ENCODE data around the gene ABLIM3. TPM values are rescaled to one million over a fixed set of nuclear protein-coding genes. Genes with fewer than 3 reads are reported as not detected.

ABLIM3 gene
- total and polyA plus RNA-seq, 2 of the 13 experiments (the other 11 are each of a cell fraction or from before 2014, with no cell fraction given) = 0.53 to 6.3 TPM

DNA sequence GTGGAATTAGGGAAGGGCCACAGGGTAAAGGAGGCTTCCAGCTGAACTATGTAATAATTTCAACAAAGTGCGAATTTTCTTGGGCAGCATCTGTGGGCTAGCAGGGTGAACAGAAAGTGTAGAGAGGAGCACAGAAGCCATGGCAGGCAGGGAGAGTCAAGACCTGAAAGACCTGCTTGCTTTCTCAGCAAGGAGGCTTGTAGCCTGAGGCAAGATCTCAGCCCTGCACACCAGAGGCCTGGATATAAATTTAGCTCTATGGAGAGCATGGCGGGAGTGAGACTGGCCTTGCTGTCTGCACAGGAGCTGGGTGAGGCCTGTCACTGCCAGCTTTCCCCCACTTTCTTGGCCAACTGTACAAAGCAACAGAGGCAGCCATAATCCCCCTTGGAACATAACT, 46.3 kb upstream of the ABLIM3 start:
- ATAC-seq (no peak), FAIRE-seq (no peak), DNase-seq (ENCODE audit: low spot score) (no peak)
- no peaks in the 10 kb centered on the region for H3K36me3 ChIP-seq (replicated peaks in 1 of 2; ENCODE audit: control insufficient read depth in 1 of 2, insufficient read depth in 2 of 2, low read length in 2 of 2)
- no peaks in the 10 kb centered on the region for H3K27me3 ChIP-seq (ENCODE audit: control insufficient read depth in 1 of 2, insufficient read depth in 2 of 2, low read length in 2 of 2)
- H3K79me2 ChIP-seq (ENCODE audit: insufficient read depth, low read length) = no peaks in the 10 kb centered on the region
- H2AFZ ChIP-seq (ENCODE audit: low read length) = no peak overlapping the region
- H3K9ac ChIP-seq (ENCODE audit: insufficient read depth, low read depth, low read length) = no peak overlapping the region
- TF ChIP-seq NFYC (CRISPR knock-in tag; IDR thresholded peaks at IDR 0.05) (no peak), ZNF619 (CRISPR knock-in tag; IDR thresholded peaks at IDR 0.05) (no peak), NR2F6 (IDR thresholded peaks at IDR 0.05) (no peak), NR2F6 (CRISPR knock-in tag; IDR thresholded peaks at IDR 0.05) (no peak)
- no peaks in the 10 kb centered on the region for H3K4me1 ChIP-seq (ENCODE audit: insufficient read depth, low read length)
- WGBS (ENCODE audit: low lambda C conversion rate) = 21% methylated on average over 1 of the region's 2 CpGs
- intact Hi-C loops (cut with micrococcal nuclease; ENCODE audit: unreplicated experiment) (no loop called here), in situ Hi-C loops (cut with HindIII; ENCODE audit: extremely low pct_ligation_motif_present, low pct_unique_long_range_greater_than_20kb) (no loop called here)
- peaks cover 3% of the 10 kb centered on the region; the same call in 1 of the 2 replicates for H3K9me3 ChIP-seq (ENCODE audit: low read length)
- ChIA-PET CTCF (ENCODE audit: low intra/inter-chr PET ratio, low total read pairs) (no interaction called here), POLR2A (no interaction called here)
- H4K20me1 ChIP-seq (ENCODE audit: insufficient read depth, low read length) = no peaks in the 10 kb centered on the region
- H3K4me2 ChIP-seq (ENCODE audit: low read depth, low read length) = no peak overlapping the region
- H3K27ac ChIP-seq (ENCODE audit: extremely low read length, insufficient read depth, low read length) = no peak overlapping the region
- BruUV-seq (replicated peaks) = no TSS peak
- H3K4me3 ChIP-seq (replicated peaks in 1 of 3; ENCODE audit: insufficient read depth in 1 of 3, low read depth in 2 of 3, low read length in 3 of 3) = no peak overlapping the region

DNA sequence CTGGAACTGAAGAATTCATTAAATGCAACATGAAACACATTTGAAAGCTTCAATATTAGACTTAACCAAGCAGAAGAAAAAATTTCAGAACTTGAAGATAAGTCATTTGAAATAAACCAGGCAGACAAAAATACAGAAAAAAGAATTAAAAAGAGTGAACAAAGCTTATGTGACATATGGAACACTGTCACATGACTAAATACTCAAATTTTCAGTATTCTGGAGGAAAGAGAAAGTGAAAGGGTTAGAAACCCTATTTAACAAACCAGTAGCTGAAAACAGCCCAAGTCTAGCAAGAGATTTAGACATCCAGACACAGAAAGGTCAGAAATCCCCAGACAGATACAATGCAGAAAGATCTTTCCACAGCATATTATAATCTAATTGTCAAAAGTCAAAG, 41.4 kb upstream of the ABLIM3 start:
- Histone ChIP-seq H2AFZ (ENCODE audit: low read length) (no peak overlapping the region), H3K4me2 (ENCODE audit: low read depth, low read length) (no peak overlapping the region), H3K27ac (ENCODE audit: extremely low read length, insufficient read depth, low read length) (no peak overlapping the region), H4K20me1 (ENCODE audit: insufficient read depth, low read length) (no peaks in the 10 kb centered on the region), H3K36me3 (replicated peaks in 1 of 2; ENCODE audit: control insufficient read depth in 1 of 2, insufficient read depth in 2 of 2, low read length in 2 of 2) (no peaks in the 10 kb centered on the region), H3K27me3 (ENCODE audit: control insufficient read depth in 1 of 2, insufficient read depth in 2 of 2, low read length in 2 of 2) (no peaks in the 10 kb centered on the region), H3K4me3 (replicated peaks in 1 of 3; ENCODE audit: insufficient read depth in 1 of 3, low read depth in 2 of 3, low read length in 3 of 3) (no peak overlapping the region), H3K79me2 (ENCODE audit: insufficient read depth, low read length) (no peaks in the 10 kb centered on the region), H3K4me1 (ENCODE audit: insufficient read depth, low read length) (no peaks in the 10 kb centered on the region), H3K9me3 (ENCODE audit: low read length) (peaks cover 13% of the 10 kb centered on the region; the same call in 1 of the 2 replicates), H3K9ac (ENCODE audit: insufficient read depth, low read depth, low read length) (no peak overlapping the region)
- in situ Hi-C loops (cut with HindIII; ENCODE audit: extremely low pct_ligation_motif_present, low pct_unique_long_range_greater_than_20kb) = no loop called here
- intact Hi-C loops (cut with micrococcal nuclease; ENCODE audit: unreplicated experiment) = no loop called here
- BruUV-seq (replicated peaks) = no TSS peak
- DNase-seq (ENCODE audit: low spot score) (no peak), ATAC-seq (no peak), FAIRE-seq (no peak)
- CTCF ChIA-PET (ENCODE audit: low intra/inter-chr PET ratio, low total read pairs) = no interaction called here
- POLR2A ChIA-PET = no interaction called here
- TF ChIP-seq ZNF816 (CRISPR knock-in tag; IDR thresholded peaks at IDR 0.05; ENCODE audit: borderline replicate concordance) (no peak), NFE2 (CRISPR knock-in tag; IDR thresholded peaks at IDR 0.05) (no peak), FOXK1 (CRISPR knock-in tag; IDR thresholded peaks at IDR 0.05; ENCODE audit: borderline replicate concordance, low read depth) (no peak), JDP2 (CRISPR knock-in tag; IDR thresholded peaks at IDR 0.05; ENCODE audit: borderline replicate concordance) (no peak), HOXA7 (CRISPR knock-in tag; IDR thresholded peaks at IDR 0.05) (no peak), RFXANK (CRISPR knock-in tag; IDR thresholded peaks at IDR 0.05) (no peak), ONECUT2 (CRISPR knock-in tag; IDR thresholded peaks at IDR 0.05) (no peak), CCAR2 (optimal IDR thresholded peaks at IDR 0.05; ENCODE audit: low read depth, low read length) (no peak), RFX3 (CRISPR knock-in tag; IDR thresholded peaks at IDR 0.05) (no peak), ZNF572 (CRISPR knock-in tag; IDR thresholded peaks at IDR 0.05) (no peak), ZFP36L2 (CRISPR knock-in tag; IDR thresholded peaks at IDR 0.05) (no peak), ZBTB7A (CRISPR knock-in tag; IDR thresholded peaks at IDR 0.05) (no peak)
- TF ChIP-seq, protein P1, sequence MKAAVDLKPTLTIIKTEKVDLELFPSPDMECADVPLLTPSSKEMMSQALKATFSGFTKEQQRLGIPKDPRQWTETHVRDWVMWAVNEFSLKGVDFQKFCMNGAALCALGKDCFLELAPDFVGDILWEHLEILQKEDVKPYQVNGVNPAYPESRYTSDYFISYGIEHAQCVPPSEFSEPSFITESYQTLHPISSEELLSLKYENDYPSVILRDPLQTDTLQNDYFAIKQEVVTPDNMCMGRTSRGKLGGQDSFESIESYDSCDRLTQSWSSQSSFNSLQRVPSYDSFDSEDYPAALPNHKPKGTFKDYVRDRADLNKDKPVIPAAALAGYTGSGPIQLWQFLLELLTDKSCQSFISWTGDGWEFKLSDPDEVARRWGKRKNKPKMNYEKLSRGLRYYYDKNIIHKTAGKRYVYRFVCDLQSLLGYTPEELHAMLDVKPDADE (CRISPR knock-in tag; IDR thresholded peaks at IDR 0.05) = no peak
- TF ChIP-seq, protein P2, sequence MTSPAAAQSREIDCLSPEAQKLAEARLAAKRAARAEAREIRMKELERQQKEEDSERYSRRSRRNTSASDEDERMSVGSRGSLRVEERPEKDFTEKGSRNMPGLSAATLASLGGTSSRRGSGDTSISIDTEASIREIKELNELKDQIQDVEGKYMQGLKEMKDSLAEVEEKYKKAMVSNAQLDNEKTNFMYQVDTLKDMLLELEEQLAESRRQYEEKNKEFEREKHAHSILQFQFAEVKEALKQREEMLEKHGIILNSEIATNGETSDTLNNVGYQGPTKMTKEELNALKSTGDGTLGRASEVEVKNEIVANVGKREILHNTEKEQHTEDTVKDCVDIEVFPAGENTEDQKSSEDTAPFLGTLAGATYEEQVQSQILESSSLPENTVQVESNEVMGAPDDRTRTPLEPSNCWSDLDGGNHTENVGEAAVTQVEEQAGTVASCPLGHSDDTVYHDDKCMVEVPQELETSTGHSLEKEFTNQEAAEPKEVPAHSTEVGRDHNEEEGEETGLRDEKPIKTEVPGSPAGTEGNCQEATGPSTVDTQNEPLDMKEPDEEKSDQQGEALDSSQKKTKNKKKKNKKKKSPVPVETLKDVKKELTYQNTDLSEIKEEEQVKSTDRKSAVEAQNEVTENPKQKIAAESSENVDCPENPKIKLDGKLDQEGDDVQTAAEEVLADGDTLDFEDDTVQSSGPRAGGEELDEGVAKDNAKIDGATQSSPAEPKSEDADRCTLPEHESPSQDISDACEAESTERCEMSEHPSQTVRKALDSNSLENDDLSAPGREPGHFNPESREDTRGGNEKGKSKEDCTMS (CRISPR knock-in tag; conservative IDR thresholded peaks at IDR 0.05) = no peak
- TF ChIP-seq, protein P3, sequence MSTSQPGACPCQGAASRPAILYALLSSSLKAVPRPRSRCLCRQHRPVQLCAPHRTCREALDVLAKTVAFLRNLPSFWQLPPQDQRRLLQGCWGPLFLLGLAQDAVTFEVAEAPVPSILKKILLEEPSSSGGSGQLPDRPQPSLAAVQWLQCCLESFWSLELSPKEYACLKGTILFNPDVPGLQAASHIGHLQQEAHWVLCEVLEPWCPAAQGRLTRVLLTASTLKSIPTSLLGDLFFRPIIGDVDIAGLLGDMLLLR (CRISPR knock-in tag; IDR thresholded peaks at IDR 0.05) = no peak
